ENCODE measurements around the gene EHMT1. TPM values are rescaled to one million over a fixed set of nuclear protein-coding genes. Genes with fewer than 3 reads are reported as not detected.
A peak's percentile ranks its signal among the peaks of the same experiment; 100 is the strongest.
"Not testable (repeated sequence)": the region's sequence is repeated elsewhere in the genome, so short reads cannot be mapped to it uniquely, and the experiment has no call there.

EHMT1 gene
- total RNA-seq, 2 experiments from 2014 or later, result 111 to 118 TPM

- peaks cover 8% of the 10 kb centered on the region for H3K4me1 Mint-ChIP-seq
- POLR2A ChIA-PET, result interaction anchor here (2.0 kb wide), 1 partner anchor 23 kb away, joined by 4 read pairs; the partner anchor contains the start of gene ZMYND19
- no peak overlapping the region for H3K4me3 Mint-ChIP-seq
- no peaks in the 10 kb centered on the region for H3K27me3 Mint-ChIP-seq
- H3K27ac Mint-ChIP-seq, result no peak overlapping the region
- no peaks in the 10 kb centered on the region for H3K36me3 Mint-ChIP-seq
- ATAC-seq (ENCODE audit: low read depth) (no peak), DNase-seq (no peak)
- no peaks in the 10 kb centered on the region for H3K9me3 Mint-ChIP-seq
These were observed 4.9 kb upstream of the EHMT1 start for GRCh38 chr9:137613738-137614523.

GRCh38 chr9:137614631-137615386, 4.0 kb upstream of the EHMT1 start:
- DNase-seq (no peak), ATAC-seq (ENCODE audit: low read depth) (no peak)
- no peaks in the 10 kb centered on the region for H3K36me3 Mint-ChIP-seq
- H3K27ac Mint-ChIP-seq, result peak overlapping the region; percentile 54
- H3K9me3 Mint-ChIP-seq, result no peaks in the 10 kb centered on the region
- no peaks in the 10 kb centered on the region for H3K27me3 Mint-ChIP-seq
- POLR2A ChIA-PET, result interaction anchor here (1.2 to 2.0 kb wide), 2 partner anchors 7 to 24 kb away, joined by 3 to 4 read pairs; partner anchors contain the start of gene ZMYND19
- H3K4me1 Mint-ChIP-seq, result peaks cover 8% of the 10 kb centered on the region
- no peak overlapping the region for H3K4me3 Mint-ChIP-seq

GRCh38 chr9:137615387-137615871, 3.4 kb upstream of the EHMT1 start:
- ATAC-seq (ENCODE audit: low read depth) (no peak), DNase-seq (no peak)
- Mint-ChIP-seq H3K36me3 (no peaks in the 10 kb centered on the region), H3K4me1 (peaks cover 13% of the 10 kb centered on the region), H3K27me3 (no peaks in the 10 kb centered on the region), H3K9me3 (no peaks in the 10 kb centered on the region), H3K4me3 (no peak overlapping the region), H3K27ac (no peak overlapping the region)
- POLR2A ChIA-PET, result interaction anchor here (1.2 kb wide), 1 partner anchor 8 kb away, joined by 3 read pairs; no protein-coding TSS in a partner anchor

- Mint-ChIP-seq H3K27me3 (no peaks in the 10 kb centered on the region), H3K4me3 (peak overlapping the region; percentile 95), H3K27ac (peak overlapping the region; percentile 85), H3K4me1 (peaks cover 31% of the 10 kb centered on the region), H3K36me3 (peaks cover 9% of the 10 kb centered on the region), H3K9me3 (no peaks in the 10 kb centered on the region)
- DNase-seq (peak; percentile 64), ATAC-seq (ENCODE audit: low read depth) (peak; percentile 8)
- POLR2A ChIA-PET, result interaction anchor here (0.6 to 2.1 kb wide), 12 partner anchors 9 to 197 kb away, joined by 3 to 36 read pairs (median 4); partner anchors contain the start of genes ARRDC1, EXD3, NOXA1 and ZMYND19
These were observed 639 bp downstream of the EHMT1 start for GRCh38 chr9:137619240-137620047.

- H3K27ac Mint-ChIP-seq, result peak overlapping the region; percentile 85
- H3K36me3 Mint-ChIP-seq, result peaks cover 9% of the 10 kb centered on the region
- DNase-seq, result no peak
- no peaks in the 10 kb centered on the region for H3K27me3 Mint-ChIP-seq
- no peak for ATAC-seq (ENCODE audit: low read depth)
- POLR2A ChIA-PET, result interaction anchor here (0.7 to 2.1 kb wide), 4 partner anchors 9 to 28 kb away, joined by 3 to 36 read pairs (median 6); partner anchors contain the start of gene ARRDC1
- H3K4me3 Mint-ChIP-seq, result peak overlapping the region; percentile 95
- H3K9me3 Mint-ChIP-seq, result no peaks in the 10 kb centered on the region
- H3K4me1 Mint-ChIP-seq, result peaks cover 31% of the 10 kb centered on the region
These were observed 1.2 kb downstream of the EHMT1 start for GRCh38 chr9:137620048-137620405.

- Mint-ChIP-seq H3K27me3 (no peaks in the 10 kb centered on the region), H3K4me3 (peak overlapping the region; percentile 47), H3K4me1 (peaks cover 36% of the 10 kb centered on the region), H3K36me3 (peaks cover 13% of the 10 kb centered on the region), H3K9me3 (no peaks in the 10 kb centered on the region), H3K27ac (peak overlapping the region; percentile 19)
- POLR2A ChIA-PET, result no interaction called here
- DNase-seq (no peak), ATAC-seq (ENCODE audit: low read depth) (no peak)
These were observed 1.8 kb downstream of the EHMT1 start for GRCh38 chr9:137620581-137620980.

GRCh38 chr9:137621131-137621757, 2.4 kb downstream of the EHMT1 start:
- Mint-ChIP-seq H3K9me3 (no peaks in the 10 kb centered on the region), H3K4me3 (peak overlapping the region; percentile 47), H3K27ac (no peak overlapping the region), H3K27me3 (no peaks in the 10 kb centered on the region), H3K4me1 (peaks cover 37% of the 10 kb centered on the region), H3K36me3 (peaks cover 14% of the 10 kb centered on the region)
- POLR2A ChIA-PET, result interaction anchor here (0.9 kb wide), 1 partner anchor 8 kb away, joined by 3 read pairs; no protein-coding TSS in a partner anchor
- DNase-seq (no peak), ATAC-seq (ENCODE audit: low read depth) (no peak)

- H3K9me3 Mint-ChIP-seq; H3K4me3 Mint-ChIP-seq; H3K27ac Mint-ChIP-seq; ATAC-seq (ENCODE audit: low read depth); H3K27me3 Mint-ChIP-seq; DNase-seq: not testable (repeated sequence)
- Mint-ChIP-seq H3K36me3 (peaks cover 14% of the 10 kb centered on the region), H3K4me1 (peaks cover 38% of the 10 kb centered on the region)
- POLR2A ChIA-PET, result interaction anchor here (0.6 to 0.9 kb wide), 4 partner anchors 9 to 487 kb away, joined by 3 read pairs; no protein-coding TSS in a partner anchor
These were observed 3.4 kb downstream of the EHMT1 start for GRCh38 chr9:137622211-137622610.

GRCh38 chr9:137626464-137626863, 7.7 kb downstream of the EHMT1 start:
- POLR2A ChIA-PET, result no interaction called here
- Mint-ChIP-seq H3K4me3 (peak overlapping the region; percentile 53), H3K27ac (peak overlapping the region; percentile 78), H3K36me3 (peaks cover 22% of the 10 kb centered on the region), H3K27me3 (no peaks in the 10 kb centered on the region), H3K9me3 (no peaks in the 10 kb centered on the region), H3K4me1 (peaks cover 37% of the 10 kb centered on the region)
- DNase-seq, result no peak
- ATAC-seq (ENCODE audit: low read depth), result no peak

- POLR2A ChIA-PET, result interaction anchor here (1.0 to 4.7 kb wide), 3 partner anchors 8 to 25 kb away, joined by 3 to 36 read pairs (median 4); partner anchors contain the start of genes ARRDC1 and EHMT1
- ATAC-seq (ENCODE audit: low read depth); H3K9me3 Mint-ChIP-seq; H3K27me3 Mint-ChIP-seq; DNase-seq; H3K27ac Mint-ChIP-seq: not testable (repeated sequence)
- Mint-ChIP-seq H3K36me3 (peaks cover 22% of the 10 kb centered on the region), H3K4me3 (peak overlapping the region; percentile 39), H3K4me1 (peaks cover 35% of the 10 kb centered on the region)
These were observed 8.6 kb downstream of the EHMT1 start for GRCh38 chr9:137627406-137627805.

GRCh38 chr9:137630126-137630525, 11.3 kb downstream of the EHMT1 start:
- no peak overlapping the region for H3K4me3 Mint-ChIP-seq

GRCh38 chr9:137630679-137631078, 11.9 kb downstream of the EHMT1 start:
- Mint-ChIP-seq H3K36me3 (peaks cover 14% of the 10 kb centered on the region), H3K4me3 (peak overlapping the region; percentile 28), H3K27ac (peak overlapping the region; percentile 49), H3K4me1 (peaks cover 30% of the 10 kb centered on the region), H3K27me3 (no peaks in the 10 kb centered on the region), H3K9me3 (no peaks in the 10 kb centered on the region)
- no peak for ATAC-seq (ENCODE audit: low read depth)
- no peak for DNase-seq
- POLR2A ChIA-PET, result interaction anchor here (4.7 kb wide), 1 partner anchor 11 kb away, joined by 36 read pairs; the partner anchor contains the start of gene EHMT1

More at GRCh38 chr9:137630126-137630525, 11.3 kb downstream of the EHMT1 start:
- Mint-ChIP-seq H3K9me3 (no peaks in the 10 kb centered on the region), H3K36me3 (peaks cover 17% of the 10 kb centered on the region), H3K27ac (peak overlapping the region; percentile 55), H3K27me3 (no peaks in the 10 kb centered on the region), H3K4me1 (peaks cover 35% of the 10 kb centered on the region)
- ATAC-seq (ENCODE audit: low read depth) (no peak), DNase-seq (no peak)
- POLR2A ChIA-PET, result interaction anchor here (1.1 to 4.7 kb wide), 2 partner anchors 11 to 20 kb away, joined by 4 to 36 read pairs; partner anchors contain the start of gene EHMT1
